NCI-H1694 treated with DMSO at 0.1 percent for 48 hours (cell line): ENCODE measurements around the gene ALOX12B.
"Not testable (repeated sequence)": the region's sequence is repeated elsewhere in the genome, so short reads cannot be mapped to it uniquely, and the experiment has no call there.

ENCODE experiments used
- DNase-seq: peaks from one replicate; lab custom pipeline; 2025; lab: John Stamatoyannopoulos, UW

The ALOX12B gene

GRCh38 chr17:8082292-8082691 lies 5.2 kb downstream of the ALOX12B start:
- no peak for DNase-seq

- no peak for DNase-seq
Observed at GRCh38 chr17:8081876-8082275, 5.6 kb downstream of the ALOX12B start.

DNA sequence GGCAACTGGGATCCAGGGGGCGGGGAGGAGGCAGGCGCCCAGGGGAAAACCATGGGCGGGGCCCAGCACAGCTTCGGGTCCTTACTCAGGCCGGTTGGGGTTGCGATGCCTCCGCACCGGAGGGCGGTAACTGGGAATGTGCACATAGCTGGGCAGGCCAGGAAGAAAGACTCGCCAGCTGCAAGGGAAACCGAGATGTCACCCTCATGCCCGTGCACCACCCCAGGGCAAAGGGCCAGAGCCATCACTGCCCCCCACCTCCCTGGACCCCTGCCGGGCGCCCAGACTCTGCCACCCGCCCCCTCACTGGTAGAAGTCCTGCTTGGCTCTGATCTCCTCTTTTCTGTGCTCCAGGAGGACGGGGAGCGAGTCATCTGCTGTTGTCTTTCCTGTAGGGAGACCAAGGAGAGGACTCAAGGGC lies 6.7 kb downstream of the ALOX12B start:
- DNase-seq: no peak

- peak; percentile 54 for DNase-seq
Observed at GRCh38 chr17:8080208-8080798, 7.2 kb downstream of the ALOX12B start.

GRCh38 chr17:8079291-8080207 lies 8.0 kb downstream of the ALOX12B start:
- peak; percentile 83 for DNase-seq

GRCh38 chr17:8077939-8078338 lies 9.6 kb downstream of the ALOX12B start:
- DNase-seq: not testable (repeated sequence)

- DNase-seq: no peak
Observed at GRCh38 chr17:8076502-8077266, 10.8 kb downstream of the ALOX12B start.

GRCh38 chr17:8075574-8076342 lies 11.8 kb downstream of the ALOX12B start:
- no peak for DNase-seq

DNA sequence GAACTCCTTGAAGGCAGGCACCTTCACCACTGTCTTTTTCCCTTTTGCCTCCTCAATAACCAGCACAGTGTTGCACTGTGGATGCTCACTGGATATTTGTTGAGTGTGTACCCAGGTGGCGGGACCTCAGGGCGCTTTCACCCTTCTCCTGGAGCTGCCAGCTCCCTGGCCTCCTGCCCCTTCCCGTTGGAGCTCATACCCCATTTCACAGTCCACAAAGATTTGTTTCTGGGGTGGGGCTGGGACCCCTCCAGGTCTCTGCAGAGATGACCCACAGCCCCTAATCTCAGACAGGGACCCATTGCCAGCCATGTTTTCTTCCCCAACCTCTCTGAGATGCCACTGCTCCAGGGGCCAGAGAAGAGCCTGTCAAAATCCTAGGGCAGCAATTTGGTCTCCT lies 12.4 kb downstream of the ALOX12B start:
- DNase-seq: no peak

- DNase-seq: no peak
Observed at GRCh38 chr17:8074554-8074953, 13.0 kb downstream of the ALOX12B start.

- DNase-seq: peak; percentile 52
Observed at GRCh38 chr17:8073627-8074484, 13.7 kb downstream of the ALOX12B start.

DNA sequence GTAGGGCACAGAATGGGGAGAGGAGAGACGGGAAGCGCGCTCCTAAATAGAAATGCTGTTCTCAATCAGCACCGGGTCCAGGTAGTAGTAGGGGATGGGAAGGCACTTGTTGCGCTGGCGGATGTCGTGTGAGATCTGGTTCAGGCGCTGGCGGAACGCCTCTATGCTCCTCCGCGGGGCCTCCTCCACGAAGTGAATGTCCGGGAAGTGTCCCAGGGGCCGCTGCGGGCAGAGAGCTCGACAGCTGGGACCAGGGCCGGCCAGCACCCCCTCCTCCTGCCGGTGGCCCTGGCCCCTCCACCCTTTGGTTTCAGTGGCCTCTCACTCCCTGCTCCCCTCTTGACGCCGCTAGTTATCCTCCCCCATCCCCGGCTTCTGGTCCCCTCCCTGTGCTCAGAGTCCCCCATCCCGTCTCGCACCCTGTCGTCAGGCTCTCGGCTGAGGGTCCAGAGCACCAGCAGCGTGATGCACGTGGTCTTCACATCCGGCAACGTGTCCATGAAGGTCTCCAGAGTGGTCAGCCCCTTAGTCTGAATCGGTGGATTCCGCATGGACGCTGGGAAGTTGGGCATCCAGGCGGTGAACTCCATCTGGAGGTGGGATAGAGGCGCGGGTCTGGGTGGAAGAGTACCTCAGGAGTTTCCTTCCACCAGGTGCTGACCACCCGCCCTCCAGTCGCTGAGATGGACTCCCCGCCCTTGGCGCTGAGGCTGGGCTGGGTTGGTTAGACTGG lies 14.6 kb downstream of the ALOX12B start:
- DNase-seq: no peak

DNA sequence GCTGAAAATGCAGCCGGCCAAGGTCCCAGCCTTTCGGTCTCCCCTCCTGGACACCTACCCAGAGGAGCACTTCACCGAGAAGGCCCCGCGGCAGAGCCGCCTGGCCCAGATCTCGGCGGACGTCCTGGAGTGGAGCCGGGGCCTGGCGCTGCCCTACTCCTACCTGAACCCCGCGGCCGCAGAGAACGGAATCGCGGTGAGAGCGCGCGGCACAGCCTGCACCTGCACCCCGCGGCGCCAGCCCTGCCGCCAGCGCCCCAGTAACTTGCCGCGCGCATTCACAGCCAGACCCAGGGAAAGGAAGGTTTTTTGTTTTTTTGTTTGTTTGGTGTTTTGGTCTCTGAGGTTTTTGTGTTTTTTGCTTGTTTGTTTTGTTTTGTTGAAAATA lies 15.2 kb downstream of the ALOX12B start:
- no peak for DNase-seq

DNA sequence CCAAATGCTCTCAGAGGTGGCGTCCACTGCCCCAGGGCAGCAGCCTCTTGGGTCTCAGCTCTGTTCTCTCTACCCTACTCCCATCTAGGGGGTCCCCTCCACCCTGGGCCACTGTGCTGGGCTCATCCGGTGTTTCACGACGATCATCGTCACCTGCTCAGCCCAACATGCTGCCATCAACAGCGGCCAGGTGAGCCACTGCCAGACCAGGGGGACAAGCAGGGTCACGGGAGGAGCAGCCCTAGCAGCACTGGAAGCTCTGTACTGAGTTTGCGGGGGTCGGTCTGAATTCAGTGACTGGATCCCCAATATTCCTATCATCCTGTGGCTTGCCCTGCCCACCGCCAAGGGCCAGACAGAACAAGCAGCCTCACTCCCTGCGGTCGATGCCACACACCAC lies 16.0 kb downstream of the ALOX12B start:
- no peak for DNase-seq

DNA sequence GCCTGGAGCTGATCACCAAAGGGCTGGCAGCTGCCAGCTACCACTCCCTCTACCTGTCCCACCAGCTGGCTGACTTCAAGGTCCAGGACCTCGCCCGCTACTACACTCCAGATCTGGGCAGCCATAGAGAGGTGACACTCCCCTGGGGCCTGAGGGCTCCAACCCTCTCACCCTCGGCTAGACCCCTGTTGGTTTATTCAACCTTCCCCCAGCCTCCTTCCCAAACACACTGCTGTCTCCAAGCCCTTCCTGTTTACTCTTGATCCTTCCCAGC lies 18.0 kb downstream of the ALOX12B start:
- peak; percentile 26 for DNase-seq

- no peak for DNase-seq
Observed at GRCh38 chr17:8068736-8069586, 18.6 kb downstream of the ALOX12B start.

DNA sequence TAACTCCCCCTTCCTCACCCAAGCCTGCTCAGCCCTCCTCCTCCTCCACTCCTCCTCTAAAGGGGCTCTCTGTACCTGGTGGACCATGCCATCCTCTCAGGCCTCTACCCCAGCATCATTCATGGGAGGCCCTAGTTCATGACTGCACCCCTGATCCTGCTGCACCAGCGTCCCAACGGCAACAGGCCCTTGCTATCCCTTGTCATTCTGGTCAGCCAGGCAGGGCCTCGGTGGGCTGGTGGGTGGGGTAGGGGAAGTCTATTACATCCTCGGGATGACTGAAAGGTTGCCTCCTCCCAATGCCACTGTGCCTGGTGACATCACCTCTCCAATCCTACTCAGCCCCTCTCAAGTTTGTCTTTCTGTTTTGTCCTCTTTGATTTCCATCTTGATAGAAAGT lies 19.7 kb downstream of the ALOX12B start:
- DNase-seq: no peak

- no peak for DNase-seq
Observed at GRCh38 chr17:8066841-8067775, 20.4 kb downstream of the ALOX12B start.
